ENCODE measurements around the gene RLN2. TPM values are rescaled to one million over a fixed set of nuclear protein-coding genes. Genes with fewer than 3 reads are reported as not detected.

RLN2 gene
- total RNA-seq, result 0.64 TPM in 1 of 2 replicates, not detected in the other

GRCh38 chr9:5303840-5304795, at the start of gene RLN2:
Gene RLN2 (minus strand): TSS chr9:5304716. CDS start chr9:5304580, 136 bp downstream.

GRCh38 chr9:5338992-5339981, 34.8 kb upstream of the RLN2 start, which contains the start of gene RLN1:
Gene RLN1 (minus strand): TSS chr9:5339876. CDS start chr9:5339746, 130 bp downstream.

Other genes with a start within 250 kb of the RLN2 start
- not detected in 2 replicates for gene INSL6, start 119.1 kb downstream of the RLN2 start, total RNA-seq
- not detected in 2 replicates for gene INSL4, start 73.3 kb downstream of the RLN2 start, total RNA-seq
- not detected in 2 replicates for gene RLN1, start 35.2 kb upstream of the RLN2 start, total RNA-seq
- 22.6 and 28.2 TPM in 2 replicates for gene PLGRKT, start 133.2 kb upstream of the RLN2 start, total RNA-seq
- 2.8 and 15.2 TPM in 2 replicates for gene CD274, start 145.8 kb upstream of the RLN2 start, total RNA-seq
- 6.3 TPM in 1 of 2 replicates, not detected in the other for gene PDCD1LG2, start 205.8 kb upstream of the RLN2 start, total RNA-seq